HG02938 (cell line): ENCODE data around the gene ME2.
"Not testable (repeated sequence)": the region's sequence is repeated elsewhere in the genome, so short reads cannot be mapped to it uniquely, and the experiment has no call there.

Experiments used
- ATAC-seq: cut with Tn5 transposase; IDR thresholded peaks from one replicate; pipeline ENCODE4 v1.9.1; 2021; ENCODE audit warnings: mild to moderate bottlenecking, moderate library complexity; ENCODE audit not compliant: unreplicated experiment

Gene ME2

DNA sequence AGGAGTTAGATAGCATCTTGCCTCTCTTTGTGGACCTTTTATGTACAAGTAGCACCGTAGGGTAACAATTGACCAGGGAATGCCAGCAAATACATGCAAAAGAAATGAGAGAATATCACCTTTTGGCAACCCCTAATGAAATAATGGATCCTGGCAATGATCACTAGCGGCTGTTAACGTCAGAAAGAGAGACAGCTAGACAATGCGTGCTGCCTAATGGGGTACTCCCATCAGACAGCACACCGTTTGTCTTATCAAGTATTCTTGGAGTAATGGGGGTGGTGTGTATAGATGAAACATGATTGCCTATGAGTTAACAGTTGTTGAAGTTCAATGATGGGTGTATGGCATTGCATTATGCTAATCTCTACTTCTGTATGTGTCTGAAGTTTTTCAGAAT, 90.5 kb downstream of the ME2 start:
- no peak for ATAC-seq

DNA sequence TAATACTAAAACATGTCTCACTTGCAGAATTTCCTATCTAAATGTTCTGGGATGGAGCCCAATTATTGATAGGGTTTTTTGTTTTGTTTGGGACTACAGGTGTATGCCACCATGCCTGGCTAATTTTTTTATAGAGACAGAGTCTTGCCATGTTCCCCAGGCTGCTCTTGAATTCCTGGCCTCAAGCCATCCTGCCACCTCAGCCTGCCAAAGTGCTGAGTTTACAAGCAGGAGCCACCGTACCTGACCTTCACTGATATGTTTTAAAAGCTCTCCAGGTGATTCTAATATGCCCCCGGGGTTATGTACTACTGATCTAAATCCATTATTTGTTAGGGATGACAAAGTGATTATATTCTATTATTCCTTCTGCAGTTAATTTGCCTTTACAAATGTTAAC, 91.1 kb downstream of the ME2 start:
- ATAC-seq: no peak

DNA sequence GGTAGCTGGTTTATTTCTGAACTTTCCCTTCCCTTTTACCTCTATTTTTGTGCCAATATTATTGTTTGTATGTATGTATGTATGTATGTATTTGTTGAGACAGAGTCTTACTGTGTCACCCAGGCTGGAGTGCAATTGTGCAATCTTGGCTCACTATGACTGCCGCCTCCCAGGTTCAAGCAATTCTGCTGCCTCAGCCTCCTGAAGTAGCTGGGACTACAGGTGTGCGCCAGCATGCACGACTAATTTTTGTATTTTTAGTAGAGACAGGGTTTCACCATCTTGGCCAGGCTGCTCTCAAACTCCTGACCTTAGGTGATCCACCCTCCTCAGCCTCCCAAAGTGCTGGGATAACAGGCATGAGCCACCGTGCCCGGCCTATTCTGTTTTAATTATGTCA, 93.5 kb downstream of the ME2 start:
- ATAC-seq: not testable (repeated sequence)

DNA sequence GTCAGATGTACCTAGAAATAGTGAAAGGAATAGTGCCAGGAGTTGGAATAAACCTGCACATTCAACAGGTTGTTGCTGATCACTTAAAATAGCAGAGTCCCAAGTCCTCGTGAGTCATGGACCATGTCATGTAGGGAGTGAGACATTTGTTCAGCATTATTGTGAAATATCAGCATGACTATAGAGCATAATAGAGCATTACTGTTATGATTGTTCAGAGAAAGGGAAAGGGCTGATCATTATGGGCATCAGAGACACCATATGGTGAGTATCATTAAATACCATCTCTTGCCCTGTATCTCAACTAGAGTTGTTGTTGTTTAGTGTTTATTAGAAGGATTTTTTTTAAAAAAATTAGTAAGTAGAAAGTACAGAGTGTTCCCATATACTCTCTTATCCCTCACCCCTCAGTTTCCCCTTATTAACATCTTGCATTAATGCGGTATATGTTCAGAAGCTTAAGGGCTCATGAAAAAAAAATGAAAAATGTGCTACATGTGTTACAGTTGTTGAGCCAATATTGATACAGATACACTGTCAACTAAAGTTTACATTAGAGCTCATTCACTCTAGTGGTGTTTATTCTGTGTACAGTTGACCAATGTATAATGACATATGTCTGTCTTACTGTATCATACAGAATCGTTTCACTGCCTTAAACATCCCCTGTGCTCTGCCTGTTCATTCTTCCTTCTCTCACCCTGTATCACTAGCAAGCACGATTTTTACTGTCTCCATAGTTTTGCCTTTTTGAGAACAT, 94.6 kb downstream of the ME2 start:
- ATAC-seq: no peak

- no peak for ATAC-seq
Measured at GRCh38 chr18:50977037-50977760, 98.3 kb downstream of the ME2 start.

DNA sequence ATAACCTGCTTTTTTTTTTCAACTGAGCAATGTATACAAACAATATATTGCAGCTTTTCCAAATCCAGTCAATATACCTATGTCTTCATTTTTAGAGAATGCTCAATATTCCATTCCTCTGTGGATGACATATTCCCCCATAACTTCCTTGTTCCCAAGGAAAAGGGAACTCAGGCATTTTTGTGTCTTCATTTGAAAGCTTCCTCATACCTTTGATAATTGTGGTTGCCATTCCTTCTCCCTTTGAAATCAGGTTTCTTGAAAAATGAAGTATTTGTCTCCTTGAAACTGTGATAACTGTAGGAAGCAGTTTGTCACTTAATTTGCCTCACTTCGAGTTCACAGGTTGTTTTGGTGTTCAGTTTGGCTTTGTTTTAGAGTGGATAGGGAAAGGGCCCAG, 102.5 kb downstream of the ME2 start:
- no peak for ATAC-seq

- no peak for ATAC-seq
Measured at GRCh38 chr18:50982086-50982801, 103.3 kb downstream of the ME2 start.

- no peak for ATAC-seq
Measured at GRCh38 chr18:50982802-50983179, 103.9 kb downstream of the ME2 start.

DNA sequence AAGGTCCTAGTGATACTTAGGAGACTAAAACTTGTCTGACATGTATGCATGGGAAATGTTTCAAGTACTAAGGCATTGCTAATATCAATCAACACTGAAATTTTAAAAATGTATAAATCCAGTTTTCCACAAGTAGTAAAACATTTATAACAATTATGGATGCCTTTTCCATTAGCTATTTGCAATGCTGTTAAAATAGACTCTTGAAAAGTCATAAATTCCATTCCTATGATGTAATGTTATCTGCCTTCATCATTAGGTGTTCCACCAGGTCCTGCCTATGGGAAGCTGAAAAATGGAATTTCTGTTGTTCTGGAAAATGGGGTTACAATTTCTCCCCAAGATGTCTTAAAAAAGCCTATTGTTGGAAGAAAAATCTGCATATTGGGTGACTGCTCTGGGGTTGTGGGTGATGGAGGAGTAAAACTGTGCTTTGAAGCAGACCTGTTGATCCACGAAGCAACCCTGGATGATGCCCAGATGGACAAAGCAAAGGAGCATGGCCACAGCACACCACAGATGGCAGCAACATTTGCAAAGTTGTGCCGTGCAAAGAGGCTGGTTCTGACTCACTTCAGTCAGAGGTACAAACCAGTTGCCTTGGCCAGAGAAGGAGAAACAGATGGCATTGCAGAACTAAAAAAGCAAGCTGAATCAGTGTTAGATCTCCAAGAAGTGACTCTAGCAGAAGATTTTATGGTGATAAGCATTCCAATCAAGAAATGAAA, 107.6 kb downstream of the ME2 start:
- ATAC-seq: no peak

GRCh38 chr18:50987261-50987660, 108.3 kb downstream of the ME2 start:
- ATAC-seq: no peak

DNA sequence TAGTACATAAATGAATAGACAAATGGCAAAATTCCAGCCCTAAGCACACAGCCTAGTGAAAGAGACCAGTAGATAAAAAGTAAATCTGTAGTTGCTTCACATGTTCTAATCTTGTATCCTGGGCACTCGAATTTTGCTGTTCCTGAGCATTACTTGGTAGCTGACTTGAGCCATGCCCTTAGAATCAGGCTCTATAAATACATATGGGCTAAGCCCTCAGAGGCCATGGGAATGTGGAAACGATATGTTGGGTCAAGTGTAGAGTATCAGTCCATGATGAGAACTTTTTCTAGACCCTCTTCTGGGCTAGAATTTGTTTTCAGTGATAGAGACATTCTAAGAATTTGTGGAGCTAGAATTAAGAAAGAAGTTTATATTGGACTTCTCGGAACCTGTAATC, 110.8 kb downstream of the ME2 start:
- no peak for ATAC-seq

DNA sequence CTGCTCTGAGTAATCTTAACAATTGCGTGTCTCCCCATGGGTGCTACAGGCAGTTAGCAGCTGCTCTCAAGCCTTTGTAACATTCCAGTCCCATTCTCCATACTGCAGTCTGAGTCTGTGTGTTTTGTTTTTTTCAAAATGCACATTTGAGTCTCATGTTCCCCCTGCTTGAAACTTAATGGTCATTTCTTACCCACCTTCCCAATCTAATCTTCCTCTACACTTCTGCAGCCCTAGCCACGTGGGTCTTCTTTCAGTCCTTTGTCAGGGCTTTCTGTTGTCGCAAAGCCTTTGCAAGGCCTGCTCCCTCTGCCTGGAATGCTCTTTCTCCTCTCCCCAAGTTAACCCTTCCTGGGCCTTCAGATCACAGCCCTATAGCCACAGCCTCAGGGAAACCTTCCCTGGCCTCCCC, 113.4 kb downstream of the ME2 start:
- ATAC-seq: no peak

GRCh38 chr18:50994031-50994430, 115.1 kb downstream of the ME2 start:
- ATAC-seq: no peak

DNA sequence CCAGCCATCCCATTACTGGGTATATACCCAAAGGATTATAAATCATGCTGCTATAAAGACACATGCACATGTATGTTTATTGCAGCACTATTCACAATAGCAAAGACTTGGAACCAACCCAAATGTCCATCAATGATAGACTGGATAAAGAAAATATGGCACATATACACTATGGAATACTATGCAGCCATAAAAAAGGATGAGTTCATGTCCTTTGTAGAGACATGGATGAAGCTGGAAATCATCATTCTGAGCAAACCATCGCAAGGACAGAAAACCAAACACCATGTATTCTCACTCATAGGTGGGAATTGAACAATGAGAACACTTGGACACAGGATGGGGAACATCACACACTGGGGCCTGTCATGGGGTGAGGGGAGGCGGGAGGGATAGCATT, 124.3 kb downstream of the ME2 start:
- not testable (repeated sequence) for ATAC-seq
